Nephron progenitor cell (in vitro differentiated cells): ENCODE results near the gene RYR3.

Experiments
- DNase-seq: peaks from one replicate; pipeline ENCODE4 v3.0.0; 2021
- H3K27ac Mint-ChIP-seq: 2 replicates; pipeline ENCODE4 v1.8.0; 2021; ENCODE audit warnings: mild to moderate bottlenecking, moderate library complexity, mixed read lengths
- H3K27me3 Mint-ChIP-seq: 2 replicates; pipeline ENCODE4 v1.8.0; 2021; ENCODE audit warnings: mild to moderate bottlenecking, low read depth, mixed read lengths; ENCODE audit not compliant: poor library complexity
- H3K36me3 Mint-ChIP-seq: 2 replicates; pipeline ENCODE4 v1.8.0; 2021; ENCODE audit warnings: low read depth, mixed read lengths
- H3K4me1 Mint-ChIP-seq: 2 replicates; pipeline ENCODE4 v1.8.0; 2021; ENCODE audit warnings: mixed read lengths
- H3K4me3 Mint-ChIP-seq: 2 replicates; pipeline ENCODE4 v1.8.0; 2021; ENCODE audit warnings: mild to moderate bottlenecking, moderate library complexity, mixed read lengths
- H3K9me3 Mint-ChIP-seq: 2 replicates; pipeline ENCODE4 v1.8.0; 2021; ENCODE audit warnings: mild to moderate bottlenecking, moderate library complexity, mixed read lengths
- CTCF ChIP-seq: fragments of 200-600 bp; sonication (generic); IDR thresholded peaks from 2 replicates; pipeline ENCODE4 v1.5.0; 2021; ENCODE audit warnings: antibody characterized with exemption

Gene RYR3

GRCh38 chr15:33310481-33311311 is at the start of gene RYR3:
Gene RYR3, plus strand, starts transcription at chr15:33310967. Its CDS starts 79 bp downstream, at chr15:33311046.
- peaks cover 70% of the 10 kb centered on the region for H3K27me3 Mint-ChIP-seq
- no peak for TF ChIP-seq CTCF
- DNase-seq, result peak; percentile 75
- H3K4me3 Mint-ChIP-seq, result peak within 1 kb of the TSS; percentile 92
- H3K36me3 Mint-ChIP-seq, result no peaks in the 10 kb centered on the region
- no peaks in the 10 kb centered on the region for H3K9me3 Mint-ChIP-seq
- H3K27ac Mint-ChIP-seq, result no peak within 1 kb of the TSS
- H3K4me1 Mint-ChIP-seq, result peaks cover 13% of the 10 kb centered on the region

DNA sequence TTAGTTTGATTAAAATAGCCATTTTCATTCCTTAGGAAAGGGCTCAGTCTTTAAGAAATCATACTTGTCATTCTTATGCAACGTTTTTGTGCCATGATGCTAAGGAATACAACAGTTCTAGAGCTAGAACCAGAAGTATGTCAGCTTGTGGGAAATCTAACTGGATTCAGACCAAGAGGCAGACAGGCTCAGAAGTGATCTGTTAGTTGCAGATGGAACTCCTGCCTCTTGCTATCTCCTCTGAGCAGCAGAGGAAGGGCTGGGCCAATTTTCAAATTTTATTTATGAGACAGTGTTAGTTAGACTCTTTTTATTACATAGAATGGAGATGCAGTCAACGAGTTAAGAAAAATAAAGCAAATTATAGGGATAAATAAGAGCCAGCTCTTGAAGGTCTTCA is 48.5 kb upstream of the RYR3 start:
- DNase-seq, result no peak
- H3K4me1 Mint-ChIP-seq, result no peaks in the 10 kb centered on the region
- peaks cover 8% of the 10 kb centered on the region for H3K9me3 Mint-ChIP-seq
- H3K27me3 Mint-ChIP-seq, result no peaks in the 10 kb centered on the region
- H3K27ac Mint-ChIP-seq, result no peak overlapping the region
- no peak for TF ChIP-seq CTCF
- H3K4me3 Mint-ChIP-seq, result no peak overlapping the region
- no peaks in the 10 kb centered on the region for H3K36me3 Mint-ChIP-seq

GRCh38 chr15:33277689-33278088 is 33.1 kb upstream of the RYR3 start:
- Mint-ChIP-seq H3K27me3 (peaks cover 4% of the 10 kb centered on the region), H3K4me1 (peaks cover 6% of the 10 kb centered on the region), H3K4me3 (no peak overlapping the region), H3K9me3 (peaks cover 34% of the 10 kb centered on the region), H3K27ac (no peak overlapping the region), H3K36me3 (peaks cover 10% of the 10 kb centered on the region)
- no peak for DNase-seq
- TF ChIP-seq CTCF, result no peak

DNA sequence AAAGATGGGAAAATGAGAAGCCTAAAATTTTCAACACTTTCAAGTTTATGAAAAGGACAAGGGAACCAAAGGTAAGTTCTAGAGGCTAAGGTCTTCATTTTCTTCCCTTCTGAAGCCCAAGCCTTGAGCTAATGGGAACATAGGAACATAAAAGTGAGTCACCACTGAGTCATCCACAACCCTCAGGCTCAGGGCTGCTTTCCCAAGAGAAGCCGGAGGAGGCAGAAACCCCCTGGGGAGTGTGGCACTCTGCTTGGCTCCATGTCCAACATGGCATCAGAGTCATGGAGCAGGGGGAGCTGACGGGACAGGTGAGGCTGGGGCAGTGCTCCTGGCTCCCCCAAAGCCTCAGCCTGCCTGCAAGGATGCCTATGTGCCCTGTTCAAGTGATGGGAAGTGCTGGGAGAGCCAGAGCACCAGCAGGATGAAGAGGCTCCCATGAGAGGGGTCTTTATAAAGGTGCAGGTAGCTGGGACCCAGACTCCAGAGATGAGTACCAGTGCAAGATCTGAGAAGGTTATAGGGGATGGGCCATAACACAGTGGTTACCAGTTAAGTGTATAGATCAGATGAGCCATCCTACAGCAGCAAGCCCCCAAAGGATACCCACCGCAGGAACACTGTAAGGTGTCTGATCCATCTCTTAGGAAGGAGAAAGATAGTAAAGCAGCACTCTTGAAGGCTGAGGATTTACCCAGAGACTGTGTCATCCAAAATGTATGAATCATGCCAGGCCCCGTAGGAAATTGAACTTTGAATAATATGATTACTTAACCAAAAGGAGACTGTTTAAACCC is 31.8 kb upstream of the RYR3 start:
- no peak overlapping the region for H3K27ac Mint-ChIP-seq
- no peak overlapping the region for H3K4me3 Mint-ChIP-seq
- H3K9me3 Mint-ChIP-seq, result peaks cover 21% of the 10 kb centered on the region
- no peak for TF ChIP-seq CTCF
- H3K4me1 Mint-ChIP-seq, result peaks cover 8% of the 10 kb centered on the region
- H3K36me3 Mint-ChIP-seq, result peaks cover 3% of the 10 kb centered on the region
- DNase-seq, result no peak
- peaks cover 4% of the 10 kb centered on the region for H3K27me3 Mint-ChIP-seq

DNA sequence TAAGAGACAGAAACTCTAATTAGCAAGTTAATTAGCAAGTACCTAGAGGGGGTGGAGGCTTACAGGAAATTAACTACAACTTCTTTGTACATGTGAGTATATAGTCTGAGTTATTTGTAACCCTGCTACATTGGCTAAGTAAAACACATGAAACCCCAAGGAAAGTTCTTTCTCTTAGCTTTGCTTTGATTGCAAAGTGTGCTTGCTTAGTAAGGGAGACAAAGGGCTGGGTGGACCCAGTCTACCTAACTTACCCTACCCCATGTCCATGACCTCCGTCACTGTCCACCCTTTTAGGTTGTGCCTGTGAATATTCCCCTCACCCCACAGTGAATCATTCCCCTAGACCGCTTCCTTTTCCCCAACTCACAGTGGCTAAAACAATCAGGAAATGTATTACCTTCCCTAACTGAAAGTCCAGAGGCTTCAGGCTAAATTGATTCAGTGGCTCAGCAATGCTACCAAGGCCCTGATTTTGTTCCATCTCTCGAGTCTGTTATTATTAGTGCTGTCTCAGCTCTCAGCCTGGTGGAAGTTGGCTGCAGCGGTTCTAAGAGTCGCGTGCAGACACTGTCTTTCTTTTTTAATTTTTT is 31.1 kb upstream of the RYR3 start:
- Mint-ChIP-seq H3K36me3 (no peaks in the 10 kb centered on the region), H3K9me3 (peaks cover 17% of the 10 kb centered on the region), H3K27ac (peak overlapping the region; percentile 58), H3K4me1 (peaks cover 8% of the 10 kb centered on the region), H3K4me3 (no peak overlapping the region), H3K27me3 (peaks cover 4% of the 10 kb centered on the region)
- TF ChIP-seq CTCF, result no peak
- no peak for DNase-seq
